Measurements from ENCODE around the gene RPH3AL. TPM values are rescaled to one million over a fixed set of nuclear protein-coding genes. Genes with fewer than 3 reads are reported as not detected.

Gene RPH3AL
- total and polyA plus RNA-seq, 2 of the 8 experiments (the other 6 are each of a cell fraction or from before 2014, with no cell fraction given), result 5.6 to 5.8 TPM

GRCh38 chr17:323181-323580, 29.4 kb downstream of the RPH3AL start:
- CTCF ChIA-PET (ENCODE audit: partially characterized antibody), result interaction anchor here (0.6 to 2.8 kb wide), 4 partner anchors 9 to 545 kb away, joined by 3 to 7 read pairs (median 4); no protein-coding TSS in a partner anchor
- H3K79me1 ChIP-seq (ENCODE audit: low read depth, low read length), result no peaks in the 10 kb centered on the region
- no peak overlapping the region for H3K27ac ChIP-seq (ENCODE audit: low read depth, low read length)
- H2AFZ ChIP-seq (ENCODE audit: low read length), result no peak overlapping the region
- H3K4me1 ChIP-seq (replicated peaks in 1 of 4; ENCODE audit: control insufficient read depth in 3 of 4, insufficient read depth in 4 of 4, low read length in 3 of 4), result peaks cover 3 to 15% (median 6%) of the 10 kb centered on the region in 4 experiments
- H3K4ac ChIP-seq (replicated peaks; ENCODE audit: insufficient read length, low read depth, low read length), result no peak overlapping the region
- FAIRE-seq (no peak), DNase-seq (ENCODE audit: low read depth in 1 of 2, low spot score in 2 of 2) (peak in 1 of 2 experiments; percentile 37)
- 75% methylated on average over 8 of the region's 8 CpGs; no CpG with 5 or more reads in 1 of the 2 experiments for whole genome bisulfite sequencing, 2 experiments (ENCODE audit: extremely low coverage in 1 of 2, insufficient coverage in 1 of 2, insufficient read length in 1 of 2, insufficient replicate concordance in 2 of 2, low coverage in 1 of 2, low lambda C conversion rate in 2 of 2, missing lambda C conversion rate in 1 of 2)
- no peak overlapping the region for H2BK12ac ChIP-seq (ENCODE audit: low read depth, low read length)
- no peak overlapping the region for H3K4me2 ChIP-seq (ENCODE audit: insufficient read depth in 1 of 2, low read depth in 2 of 2, low read length in 2 of 2)
- H2BK20ac ChIP-seq (ENCODE audit: low read length), result no peak overlapping the region
- POLR2A ChIA-PET (ENCODE audit: partially characterized antibody), result no interaction called here
- no peak overlapping the region for H2BK120ac ChIP-seq (replicated peaks; ENCODE audit: low read depth, low read length)
- no peaks in the 10 kb centered on the region for H3K79me2 ChIP-seq (ENCODE audit: control insufficient read depth in 1 of 2, insufficient read depth in 2 of 2, low read length in 2 of 2)
- no peaks in the 10 kb centered on the region for H4K20me1 ChIP-seq (replicated peaks in 1 of 2; ENCODE audit: control insufficient read depth in 1 of 2, insufficient read depth in 2 of 2, low read length in 2 of 2)
- no peaks in the 10 kb centered on the region for H3K23me2 ChIP-seq (ENCODE audit: low read depth, low read length)
- no peak overlapping the region for H2AK5ac ChIP-seq (ENCODE audit: low read depth, low read length)
- no peak overlapping the region for H2BK15ac ChIP-seq (ENCODE audit: low read length)
- no peak overlapping the region for H4K5ac ChIP-seq (ENCODE audit: insufficient read length, low read depth, low read length)
- no peak overlapping the region for H3K9ac ChIP-seq (replicated peaks in 1 of 4; ENCODE audit: extremely low read depth in 1 of 4, low read depth in 3 of 4, low read length in 3 of 4)
- no peak overlapping the region for H3K56ac ChIP-seq (replicated peaks; ENCODE audit: insufficient read length, low read depth, low read length)
- H4K91ac ChIP-seq (replicated peaks; ENCODE audit: insufficient read length, low read length), result no peak overlapping the region
- H3K4me3 ChIP-seq (ENCODE audit: extremely low read depth in 1 of 4, insufficient read depth in 2 of 4, low read depth in 3 of 4, low read length in 4 of 4), result no peak overlapping the region
- no peak overlapping the region for H2BK5ac ChIP-seq (ENCODE audit: low read depth, low read length)
- H3K23ac ChIP-seq (ENCODE audit: insufficient read length), result no peak overlapping the region
- H3K27me3 ChIP-seq (replicated peaks in 1 of 4; ENCODE audit: control insufficient read depth in 3 of 4, extremely low read depth in 1 of 4, insufficient read depth in 3 of 4, low read length in 3 of 4), result no peaks in the 10 kb centered on the region
- H3K9me3 ChIP-seq (ENCODE audit: insufficient read depth in 2 of 2, low read depth in 1 of 2, low read length in 1 of 2), result no peaks in the 10 kb centered on the region
- H3K18ac ChIP-seq (ENCODE audit: extremely low read depth, low read length), result no peak overlapping the region
- H3K14ac ChIP-seq (ENCODE audit: insufficient read length), result no peak overlapping the region
- no peaks in the 10 kb centered on the region for H3K36me3 ChIP-seq (ENCODE audit: control insufficient read depth in 2 of 4, insufficient read depth in 4 of 4, low read length in 3 of 4)
- no peak overlapping the region for H4K8ac ChIP-seq (ENCODE audit: extremely low read depth, insufficient read depth, low read length)
- TF ChIP-seq EZH2 (IDR thresholded peaks at IDR 0.05; ENCODE audit: low read depth, low read length, severe bottlenecking) (no peak), KDM5A (IDR thresholded peaks at IDR 0.05; ENCODE audit: low read length) (no peak), RBBP5 (IDR thresholded peaks at IDR 0.05; ENCODE audit: borderline replicate concordance, low read depth, low read length) (no peak), CBX5 (IDR thresholded peaks at IDR 0.05; ENCODE audit: low read depth, low read length) (no peak), CHD2 (IDR thresholded peaks at IDR 0.05; ENCODE audit: low read length) (no peak), SIN3A (conservative IDR thresholded peaks at IDR 0.05 in 1 of 2, IDR thresholded peaks at IDR 0.05 in 1 of 2; ENCODE audit: low read depth in 1 of 2, low read length in 2 of 2) (no peak), MAX (IDR thresholded peaks at IDR 0.05) (no peak), POU5F1 (IDR thresholded peaks at IDR 0.05; ENCODE audit: low read depth, low read length) (no peak), PHF8 (conservative IDR thresholded peaks at IDR 0.05; ENCODE audit: low read depth, low read length) (no peak), JUN (IDR thresholded peaks at IDR 0.05; ENCODE audit: low read depth, low read length) (no peak)

Measured in H1 (cell line).